GM12892 (cell line): Measurements from ENCODE around the gene TMEM192.

Experiments used
- POLR2A ChIP-seq: IDR thresholded peaks from 2 replicates; pipeline ENCODE4 v1.6.1; 2011; ENCODE audit warnings: low read depth, low read length, control low read depth
- POLR2AphosphoS5 ChIP-seq: IDR thresholded peaks from 2 replicates; pipeline ENCODE4 v1.6.1; 2011; ENCODE audit warnings: low read depth, low read length, control low read depth
- TAF1 ChIP-seq: IDR thresholded peaks from 2 replicates; pipeline ENCODE4 v1.6.1; 2011; ENCODE audit warnings: low read depth, mild to moderate bottlenecking, control low read depth, low read length, borderline replicate concordance

GRCh38 chr4:165096776-165097175 lies 15.9 kb downstream of the TMEM192 start:
- TF ChIP-seq POLR2A (no peak), TAF1 (no peak), POLR2AphosphoS5 (no peak)
